HCT116 (cell line): Measurements from ENCODE around the gene WFDC8. TPM values are rescaled to one million over a fixed set of nuclear protein-coding genes. Genes with fewer than 3 reads are reported as not detected.
A peak's percentile ranks its signal among the peaks of the same experiment; 100 is the strongest.

Experiments
- ATAC-seq: fragments of 200-7000 bp; cut with Tn5 transposase; 2 replicates; pipeline ENCODE4 v1.9.1; 2020; ENCODE audit warnings: mild to moderate bottlenecking, moderate library complexity
- BruUV-seq: library from RNA; stranded (reverse); fragments of 400-500 nt; replicated peaks from 2 replicates; lab custom pipeline; 2021; lab: Mats Ljungman, UMichigan
- CTCF ChIA-PET: fragments of 300-600 bp; sonication (Branson Sonifier 250); formaldehyde crosslinking; loops from one replicate; lab custom pipeline; 2021; ENCODE audit warnings: antibody characterized with exemption; lab: Charles Lee
- POLR2A ChIA-PET: fragments of 300-600, 350-600 bp; sonication (Branson Sonifier 250); formaldehyde crosslinking; loops from one replicate; lab custom pipeline; 2021; ENCODE audit warnings: antibody characterized with exemption; lab: Charles Lee
- RAD21 ChIA-PET, 2 experiments: fragments of 300-600 bp; sonication (Branson Sonifier 250); formaldehyde crosslinking; loops; one replicate each; lab custom pipeline; 2023; ENCODE audit warnings: low total read pairs in 2 of 2; ENCODE audit not compliant: uncharacterized antibody in 2 of 2, unreplicated experiment in 2 of 2, low non-redundant PET in 1 of 2; lab: Charles Lee
- DNase-seq: peaks from one replicate; pipeline ENCODE4 v3.0.0-alpha.2; 2010; ENCODE audit warnings: low read depth, low spot score
- H2AFZ ChIP-seq: fragments of 200-600 bp; shearing (Covaris generic), sonication (generic); 2 replicates; pipeline ENCODE4 v1.6.1; 2017; ENCODE audit warnings: low read depth, mixed run types, mixed read lengths, antibody characterized with exemption, low read length; ENCODE audit not compliant: poor library complexity, severe bottlenecking
- H3K27ac ChIP-seq: 2 replicates; pipeline ENCODE4 v1.5.1; 2012; ENCODE audit warnings: low read depth, low read length
- H3K27me3 ChIP-seq: fragments of 200-600 bp; sonication (generic); 2 replicates; pipeline ENCODE4 v1.6.1; 2016; ENCODE audit warnings: mixed run types, low read length, mixed read lengths; ENCODE audit not compliant: insufficient read depth
- H3K36me3 ChIP-seq, 2 experiments: fragments of 200-500 bp in 1 of 2; fragments of 200-600 bp in 1 of 2; sonication (Bioruptor generic) in 1 of 2; sonication (generic) in 1 of 2; 2 replicates each; pipeline versions ENCODE4 v1.5.1 to v1.6.1; 2014 to 2016; ENCODE audit warnings: low read length in 2 of 2, inconsistent platforms in 1 of 2, mixed read lengths in 1 of 2, mixed run types in 1 of 2; ENCODE audit not compliant: insufficient read depth in 2 of 2, control insufficient read depth in 1 of 2
- H3K4me1 ChIP-seq, 2 experiments: fragments of 200-600 bp in 1 of 2; sonication (generic) in 1 of 2; 2 replicates each; pipeline versions ENCODE4 v1.5.1 to v1.6.1; 2012 to 2017; ENCODE audit warnings: low read length in 2 of 2, inconsistent platforms in 1 of 2, mild to moderate bottlenecking in 1 of 2, mixed read lengths in 1 of 2, mixed run types in 1 of 2, moderate library complexity in 1 of 2; ENCODE audit not compliant: insufficient read depth in 2 of 2, control insufficient read depth in 1 of 2
- H3K4me2 ChIP-seq: fragments of 200-600 bp; sonication (generic); 2 replicates; pipeline ENCODE4 v1.6.1; 2017; ENCODE audit warnings: mixed run types, low read length, mixed read lengths
- H3K4me3 ChIP-seq, 2 experiments: fragments of 200-600 bp in 1 of 2; sonication (generic) in 1 of 2; replicated peaks in 1 of 2; 2 replicates each; pipeline ENCODE4 v1.5.1; 2011 to 2016; ENCODE audit warnings: low read length in 2 of 2, control low read depth in 1 of 2, low read depth in 1 of 2, mild to moderate bottlenecking in 1 of 2, mixed read lengths in 1 of 2, mixed run types in 1 of 2
- H3K79me2 ChIP-seq: fragments of 200-600 bp; sonication (generic); 2 replicates; pipeline ENCODE4 v1.6.1; 2017; ENCODE audit warnings: mild to moderate bottlenecking, mixed run types, low read length, moderate library complexity, mixed read lengths; ENCODE audit not compliant: insufficient read depth
- H3K9ac ChIP-seq: fragments of 200-600 bp; sonication (generic); 2 replicates; pipeline ENCODE4 v1.6.1; 2016; ENCODE audit warnings: low read length, mixed read lengths
- H3K9me2 ChIP-seq: fragments of 200-600 bp; sonication (generic), shearing (Covaris generic); 2 replicates; pipeline ENCODE4 v1.6.1; 2017; ENCODE audit warnings: mixed run types, mild to moderate bottlenecking, moderate library complexity; ENCODE audit not compliant: insufficient read depth
- H3K9me3 ChIP-seq, 2 experiments: fragments of 200-500 bp in 1 of 2; fragments of 200-600 bp in 1 of 2; sonication (Bioruptor generic) in 1 of 2; sonication (generic) in 1 of 2; 2 replicates each; pipeline ENCODE4 v1.6.1; 2014 to 2017; ENCODE audit warnings: low read length in 2 of 2, mixed read lengths in 2 of 2, inconsistent platforms in 1 of 2, low read depth in 1 of 2, mild to moderate bottlenecking in 1 of 2, mixed run types in 1 of 2, moderate library complexity in 1 of 2; ENCODE audit not compliant: control insufficient read depth in 1 of 2, insufficient read depth in 1 of 2
- H4K20me1 ChIP-seq: fragments of 200-600 bp; sonication (generic), shearing (Covaris generic); 2 replicates; pipeline ENCODE4 v1.6.1; 2017; ENCODE audit warnings: mixed run types, mild to moderate bottlenecking, moderate library complexity; ENCODE audit not compliant: insufficient read depth
- CEBPB ChIP-seq: IDR thresholded peaks from 2 replicates; pipeline ENCODE4 v1.6.1; 2012; ENCODE audit warnings: low read depth
- ELF1 ChIP-seq: IDR thresholded peaks from 2 replicates; pipeline ENCODE4 v1.6.1; 2012; ENCODE audit warnings: low read depth, borderline replicate concordance
- EZH2phosphoT487 ChIP-seq: fragments of 200-600 bp; IDR thresholded peaks from 2 replicates; pipeline ENCODE4 v1.6.1; 2018; ENCODE audit warnings: antibody characterized with exemption, borderline replicate concordance
- FOSL1 ChIP-seq: IDR thresholded peaks from 2 replicates; pipeline ENCODE4 v1.6.1; 2012; ENCODE audit warnings: low read depth
- JUND ChIP-seq: IDR thresholded peaks from 2 replicates; pipeline ENCODE4 v1.6.1; 2012
- POLR2A ChIP-seq: IDR thresholded peaks from 2 replicates; pipeline ENCODE4 v1.7.0; 2011; ENCODE audit warnings: borderline replicate concordance; ENCODE audit not compliant: insufficient read depth, insufficient read length; ENCODE audit errors: extremely low read depth
- POLR2AphosphoS5 ChIP-seq: IDR thresholded peaks from 2 replicates; pipeline ENCODE4 v1.6.1; 2011; ENCODE audit warnings: mild to moderate bottlenecking, low read depth, low read length, moderate library complexity
- REST ChIP-seq: IDR thresholded peaks from 2 replicates; pipeline ENCODE4 v1.6.1; 2012; ENCODE audit warnings: low read depth
- YY1 ChIP-seq: IDR thresholded peaks from 2 replicates; pipeline ENCODE4 v1.6.1; 2011; ENCODE audit warnings: low read length, low read depth, moderate library complexity, mild to moderate bottlenecking; ENCODE audit not compliant: insufficient replicate concordance; ENCODE audit errors: extremely low read depth
- intact Hi-C: fragments of 100-400 bp; cut with micrococcal nuclease; formaldehyde crosslinking; loops from 2 replicates; pipeline ENCODE4 v1.10.0; 2022
- total RNA-seq: library from RNA; stranded (reverse); gene quantifications from one replicate; pipeline ENCODE4 v1.2.1, GENCODE V29; 2021; ENCODE audit not compliant: unreplicated experiment

Gene WFDC8
- total RNA-seq, 1 experiment from 2014 or later, result not detected

GRCh38 chr20:45507011-45507820 is 71.9 kb downstream of the WFDC8 start:
- ATAC-seq, result no peak
- Histone ChIP-seq H3K4me3 (no peak overlapping the region), H3K79me2 (no peaks in the 10 kb centered on the region)
- intact Hi-C loops, result no loop called here
- POLR2A ChIA-PET, result no interaction called here
- TF ChIP-seq JUND (no peak), FOSL1 (no peak), POLR2A (no peak), CEBPB (peak; percentile 65), YY1 (no peak), POLR2AphosphoS5 (0 out of 2 replicates have a peak, but pooled peaks have one; percentile 12), EZH2phosphoT487 (no peak), ELF1 (no peak), REST (no peak)
- TF ChIP-seq, all 23 proteins: peak for 2
- H3K9me2 ChIP-seq, result no peaks in the 10 kb centered on the region
- H3K36me3 ChIP-seq, result no peaks in the 10 kb centered on the region
- RAD21 ChIA-PET, result no interaction called here
- no peaks in the 10 kb centered on the region for H3K27me3 ChIP-seq
- no peak for DNase-seq
- no peaks in the 10 kb centered on the region for H4K20me1 ChIP-seq
- no peak overlapping the region for H2AFZ ChIP-seq
- no TSS peak for BruUV-seq
- peaks cover 0 to 19% of the 10 kb centered on the region in 2 experiments; a peak in 2 of 4 replicates for H3K4me1 ChIP-seq
- no peaks in the 10 kb centered on the region for H3K9me3 ChIP-seq
- H3K4me2 ChIP-seq, result peak overlapping the region; percentile 52; the same call in 1 of the 2 replicates
- H3K27ac ChIP-seq, result no peak overlapping the region
- no peak overlapping the region for H3K9ac ChIP-seq
- CTCF ChIA-PET, result no interaction called here
